Measurements from ENCODE around the gene DDB1. TPM values are rescaled to one million over a fixed set of nuclear protein-coding genes. Genes with fewer than 3 reads are reported as not detected.

DDB1 gene
- total RNA-seq (100 to 1,000 TPM; 134 to 148 TPM), polyA plus RNA-seq (10 to 100 TPM; 44.2 to 80.1 TPM)
- long read RNA-seq, donor 1, full-length matches to known transcripts = 20 of 107 reads
- long read RNA-seq, donor 1, partial matches to known transcripts = 84 of 107 reads
- long read RNA-seq, donor 1, other reads (novel, unspliced or antisense) = 3 of 107 reads
- long read RNA-seq, donor 2, full-length matches to known transcripts = 65 of 85 reads
- long read RNA-seq, donor 2, partial matches to known transcripts = 17 of 85 reads
- long read RNA-seq, donor 2, other reads (novel, unspliced or antisense) = 3 of 85 reads

- Histone ChIP-seq H3K4me1 (ENCODE audit: control insufficient read depth in 1 of 2, insufficient read depth in 2 of 2, low read length in 2 of 2) (peaks cover 0 to 4% of the 10 kb centered on the region in 2 donors), H3K27ac (ENCODE audit: low read depth in 1 of 2, low read length in 2 of 2) (peak within 1 kb of the TSS in 1 of 2 donors; percentile 66)
- 0 to 1% methylated on average over 62 to 81 of the region's 81 CpGs for WGBS, 2 donors
Observed at GRCh38 chr11:61332797-61333549, at the start of gene DDB1, which contains the start of gene TKFC. Gene DDB1 (minus strand): TSS chr11:61333105. CDS start chr11:61332968, 137 bp downstream. Gene TKFC (plus strand): TSS chr11:61333228. CDS start chr11:61334729, 1,501 bp downstream.

GRCh38 chr11:61380884-61381283 lies 48.0 kb upstream of the DDB1 start:
- no peaks in the 10 kb centered on the region for H3K27me3 ChIP-seq (ENCODE audit: control insufficient read depth in 1 of 2, insufficient read depth in 2 of 2, low read length in 1 of 2)
- H3K9me3 ChIP-seq (ENCODE audit: control insufficient read depth, low read length) = no peaks in the 10 kb centered on the region
- DNase-seq = no peak
- peaks cover 0 to 5% of the 10 kb centered on the region in 2 donors for H3K4me1 ChIP-seq (ENCODE audit: control insufficient read depth in 1 of 2, insufficient read depth in 2 of 2, low read length in 2 of 2)
- H3K27ac ChIP-seq (ENCODE audit: low read depth in 1 of 2, low read length in 2 of 2) = no peak overlapping the region
- no peak for ATAC-seq (ENCODE audit: low FRiP score)
- H3K4me3 ChIP-seq (ENCODE audit: low read length in 2 of 2) = no peak overlapping the region
- intact Hi-C loops (cut with DNase I) = no loop called here
- no peaks in the 10 kb centered on the region for H3K36me3 ChIP-seq (ENCODE audit: control insufficient read depth in 1 of 2, insufficient read depth in 2 of 2, low read length in 1 of 2)
- 94 to 95% methylated on average over 9 of the region's 9 CpGs for WGBS, 2 donors

More at GRCh38 chr11:61332797-61333549, at the start of gene DDB1, which contains the start of gene TKFC:
- intact Hi-C loops (cut with DNase I) = no loop called here
- peak; percentile 96 for ATAC-seq (ENCODE audit: low FRiP score)
- peak within 1 kb of the TSS; percentile 72 to 85 for H3K4me3 ChIP-seq (ENCODE audit: low read length in 2 of 2)
- H3K9me3 ChIP-seq (ENCODE audit: control insufficient read depth, low read length) = no peaks in the 10 kb centered on the region
- DNase-seq = peak; percentile 97 to 99
- H3K36me3 ChIP-seq (ENCODE audit: control insufficient read depth in 1 of 2, insufficient read depth in 2 of 2, low read length in 1 of 2) = no peaks in the 10 kb centered on the region
- no peaks in the 10 kb centered on the region for H3K27me3 ChIP-seq (ENCODE audit: control insufficient read depth in 1 of 2, insufficient read depth in 2 of 2, low read length in 1 of 2)

- Histone ChIP-seq H3K4me3 (ENCODE audit: low read length in 2 of 2) (no peak overlapping the region), H3K36me3 (ENCODE audit: control insufficient read depth in 1 of 2, insufficient read depth in 2 of 2, low read length in 1 of 2) (no peaks in the 10 kb centered on the region), H3K9me3 (ENCODE audit: control insufficient read depth, low read length) (no peaks in the 10 kb centered on the region), H3K27ac (ENCODE audit: low read depth in 1 of 2, low read length in 2 of 2) (peak overlapping the region in 1 of 2 donors; percentile 94), H3K27me3 (ENCODE audit: control insufficient read depth in 1 of 2, insufficient read depth in 2 of 2, low read length in 1 of 2) (no peaks in the 10 kb centered on the region), H3K4me1 (ENCODE audit: control insufficient read depth in 1 of 2, insufficient read depth in 2 of 2, low read length in 2 of 2) (peaks cover 0 to 5% of the 10 kb centered on the region in 2 donors)
- intact Hi-C loops (cut with DNase I) = no loop called here
- peak; percentile 94 for ATAC-seq (ENCODE audit: low FRiP score)
- DNase-seq = peak in 1 of 2 donors; percentile 69
- WGBS, 2 donors = 68 to 70% methylated on average over 5 of the region's 5 CpGs
Observed at GRCh38 chr11:61378713-61379313, 45.9 kb upstream of the DDB1 start.

- no peak overlapping the region for H3K27ac ChIP-seq (ENCODE audit: low read depth in 1 of 2, low read length in 2 of 2)
- no peak for DNase-seq
- H3K27me3 ChIP-seq (ENCODE audit: control insufficient read depth in 1 of 2, insufficient read depth in 2 of 2, low read length in 1 of 2) = no peaks in the 10 kb centered on the region
- intact Hi-C loops (cut with DNase I) = no loop called here
- H3K4me3 ChIP-seq (ENCODE audit: low read length in 2 of 2) = no peak overlapping the region
- peaks cover 0 to 5% of the 10 kb centered on the region in 2 donors for H3K4me1 ChIP-seq (ENCODE audit: control insufficient read depth in 1 of 2, insufficient read depth in 2 of 2, low read length in 2 of 2)
- WGBS, 2 donors = 92 to 94% methylated on average over 6 of the region's 6 CpGs
- no peaks in the 10 kb centered on the region for H3K9me3 ChIP-seq (ENCODE audit: control insufficient read depth, low read length)
- no peak for ATAC-seq (ENCODE audit: low FRiP score)
- no peaks in the 10 kb centered on the region for H3K36me3 ChIP-seq (ENCODE audit: control insufficient read depth in 1 of 2, insufficient read depth in 2 of 2, low read length in 1 of 2)
Observed at GRCh38 chr11:61377461-61378160, 44.7 kb upstream of the DDB1 start.

GRCh38 chr11:61375761-61376108 lies 42.8 kb upstream of the DDB1 start:
- no peaks in the 10 kb centered on the region for H3K27me3 ChIP-seq (ENCODE audit: control insufficient read depth in 1 of 2, insufficient read depth in 2 of 2, low read length in 1 of 2)
- intact Hi-C loops (cut with DNase I) = no loop called here
- no peaks in the 10 kb centered on the region for H3K9me3 ChIP-seq (ENCODE audit: control insufficient read depth, low read length)
- H3K4me1 ChIP-seq (ENCODE audit: control insufficient read depth in 1 of 2, insufficient read depth in 2 of 2, low read length in 2 of 2) = peaks cover 0 to 5% of the 10 kb centered on the region in 2 donors
- H3K27ac ChIP-seq (ENCODE audit: low read depth in 1 of 2, low read length in 2 of 2) = no peak overlapping the region
- H3K36me3 ChIP-seq (ENCODE audit: control insufficient read depth in 1 of 2, insufficient read depth in 2 of 2, low read length in 1 of 2) = no peaks in the 10 kb centered on the region
- DNase-seq (no peak), ATAC-seq (ENCODE audit: low FRiP score) (no peak)
- WGBS, 2 donors = 62 to 66% methylated on average over 6 of the region's 6 CpGs
- H3K4me3 ChIP-seq (ENCODE audit: low read length in 2 of 2) = no peak overlapping the region

- Histone ChIP-seq H3K27me3 (ENCODE audit: control insufficient read depth in 1 of 2, insufficient read depth in 2 of 2, low read length in 1 of 2) (no peaks in the 10 kb centered on the region), H3K9me3 (ENCODE audit: control insufficient read depth, low read length) (no peaks in the 10 kb centered on the region), H3K27ac (ENCODE audit: low read depth in 1 of 2, low read length in 2 of 2) (no peak overlapping the region), H3K36me3 (ENCODE audit: control insufficient read depth in 1 of 2, insufficient read depth in 2 of 2, low read length in 1 of 2) (peaks cover 6 to 7% of the 10 kb centered on the region in 2 donors), H3K4me3 (ENCODE audit: low read length in 2 of 2) (no peak overlapping the region), H3K4me1 (ENCODE audit: control insufficient read depth in 1 of 2, insufficient read depth in 2 of 2, low read length in 2 of 2) (no peaks in the 10 kb centered on the region)
- DNase-seq (no peak), ATAC-seq (ENCODE audit: low FRiP score) (no peak)
- intact Hi-C loops (cut with DNase I) = no loop called here
- 61 to 62% methylated on average over 8 of the region's 8 CpGs for WGBS, 2 donors
Observed at GRCh38 chr11:61372659-61373420, 39.9 kb upstream of the DDB1 start.

GRCh38 chr11:61370349-61371005 lies 37.6 kb upstream of the DDB1 start:
- Histone ChIP-seq H3K27me3 (ENCODE audit: control insufficient read depth in 1 of 2, insufficient read depth in 2 of 2, low read length in 1 of 2) (no peaks in the 10 kb centered on the region), H3K4me1 (ENCODE audit: control insufficient read depth in 1 of 2, insufficient read depth in 2 of 2, low read length in 2 of 2) (no peaks in the 10 kb centered on the region), H3K36me3 (ENCODE audit: control insufficient read depth in 1 of 2, insufficient read depth in 2 of 2, low read length in 1 of 2) (peaks cover 13 to 17% of the 10 kb centered on the region in 2 donors), H3K9me3 (ENCODE audit: control insufficient read depth, low read length) (no peaks in the 10 kb centered on the region), H3K4me3 (ENCODE audit: low read length in 2 of 2) (no peak overlapping the region), H3K27ac (ENCODE audit: low read depth in 1 of 2, low read length in 2 of 2) (no peak overlapping the region)
- DNase-seq = no peak
- ATAC-seq (ENCODE audit: low FRiP score) = no peak
- WGBS, 2 donors = 90 to 93% methylated on average over 8 of the region's 8 CpGs
- intact Hi-C loops (cut with DNase I) = no loop called here

All from aorta (tissue), 5 donors.